HEK293 (cell line): ENCODE results near the gene GLI1.

Source experiments
- BCL11A ChIP-seq: fragments of 450-650 bp; formaldehyde crosslinking; IDR thresholded peaks from 2 replicates; pipeline ENCODE4 v1.5.1; 2016; ENCODE audit warnings: low read depth, missing biosample characterization, missing genetic modification characterization
- BCL11B ChIP-seq: fragments of 450-650 bp; formaldehyde crosslinking; IDR thresholded peaks from 2 replicates; pipeline ENCODE4 v1.5.1; 2016; ENCODE audit warnings: low read depth, missing biosample characterization, missing genetic modification characterization
- CTCF ChIP-seq: fragments of 450-650 bp; formaldehyde crosslinking; IDR thresholded peaks from 2 replicates; pipeline ENCODE4 v1.5.1; 2016; ENCODE audit warnings: missing biosample characterization, missing genetic modification characterization
- GFI1B ChIP-seq: fragments of 450-650 bp; formaldehyde crosslinking; IDR thresholded peaks from 2 replicates; pipeline ENCODE4 v1.5.1; 2016; ENCODE audit warnings: missing biosample characterization, missing genetic modification characterization
- KLF10 ChIP-seq: fragments of 450-650 bp; IDR thresholded peaks from 2 replicates; pipeline ENCODE4 v1.5.1; 2018; ENCODE audit warnings: missing biosample characterization, mild to moderate bottlenecking, missing genetic modification characterization
- RBAK ChIP-seq: fragments of 450-650 bp; formaldehyde crosslinking; IDR thresholded peaks from 2 replicates; pipeline ENCODE4 v1.5.1; 2016; ENCODE audit warnings: missing biosample characterization, missing genetic modification characterization
- REST ChIP-seq: fragments of 450-650 bp; formaldehyde crosslinking; IDR thresholded peaks from 2 replicates; pipeline ENCODE4 v1.5.1; 2016; ENCODE audit warnings: missing biosample characterization, missing genetic modification characterization
- SP2 ChIP-seq: fragments of 450-650 bp; formaldehyde crosslinking; IDR thresholded peaks from 2 replicates; pipeline ENCODE4 v1.5.1; 2016; ENCODE audit warnings: missing biosample characterization, missing genetic modification characterization
- SP7 ChIP-seq: fragments of 450-650 bp; formaldehyde crosslinking; IDR thresholded peaks from 2 replicates; pipeline ENCODE4 v1.5.1; 2016; ENCODE audit warnings: missing biosample characterization, missing genetic modification characterization
- ZBTB11 ChIP-seq: fragments of 450-650 bp; formaldehyde crosslinking; conservative IDR thresholded peaks from 2 replicates; pipeline ENCODE4 v1.5.1; 2016; ENCODE audit warnings: low read depth, missing biosample characterization, missing genetic modification characterization
- ZBTB21 ChIP-seq: fragments of 450-650 bp; formaldehyde crosslinking; IDR thresholded peaks from 2 replicates; pipeline ENCODE4 v1.5.1; 2017; ENCODE audit warnings: missing biosample characterization, missing genetic modification characterization
- ZEB2 ChIP-seq: fragments of 450-650 bp; formaldehyde crosslinking; IDR thresholded peaks from 2 replicates; pipeline ENCODE4 v1.5.1; 2016; ENCODE audit warnings: missing biosample characterization, missing genetic modification characterization
- ZFP37 ChIP-seq: fragments of 450-650 bp; formaldehyde crosslinking; IDR thresholded peaks from 2 replicates; pipeline ENCODE4 v1.5.1; 2016; ENCODE audit warnings: missing biosample characterization, missing genetic modification characterization
- ZNF138 ChIP-seq: fragments of 450-650 bp; formaldehyde crosslinking; IDR thresholded peaks from 2 replicates; pipeline ENCODE4 v1.5.1; 2016; ENCODE audit warnings: missing biosample characterization, missing genetic modification characterization, borderline replicate concordance
- ZNF2 ChIP-seq: fragments of 450-650 bp; formaldehyde crosslinking; IDR thresholded peaks from 2 replicates; pipeline ENCODE4 v1.5.1; 2016; ENCODE audit warnings: missing biosample characterization, missing genetic modification characterization
- ZNF324 ChIP-seq: fragments of 450-650 bp; formaldehyde crosslinking; IDR thresholded peaks from 2 replicates; pipeline ENCODE4 v1.5.1; 2016; ENCODE audit warnings: missing biosample characterization, missing genetic modification characterization
- ZNF366 ChIP-seq: fragments of 450-650 bp; formaldehyde crosslinking; conservative IDR thresholded peaks from 2 replicates; pipeline ENCODE4 v1.5.1; 2016; ENCODE audit warnings: missing biosample characterization, missing genetic modification characterization
- ZNF529 ChIP-seq: fragments of 450-650 bp; formaldehyde crosslinking; IDR thresholded peaks from 2 replicates; pipeline ENCODE4 v1.5.1; 2017; ENCODE audit warnings: missing genetic modification characterization, missing biosample characterization; ENCODE audit not compliant: insufficient replicate concordance
- ZNF561 ChIP-seq: fragments of 450-650 bp; IDR thresholded peaks from 2 replicates; pipeline ENCODE4 v1.5.1; 2018; ENCODE audit warnings: missing biosample characterization, missing genetic modification characterization, borderline replicate concordance
- ZNF596 ChIP-seq: fragments of 450-650 bp; IDR thresholded peaks from 2 replicates; pipeline ENCODE4 v1.5.0; 2018; ENCODE audit warnings: missing biosample characterization, mild to moderate bottlenecking, missing genetic modification characterization, moderate library complexity
- ZNF600 ChIP-seq: fragments of 450-650 bp; formaldehyde crosslinking; IDR thresholded peaks from 2 replicates; pipeline ENCODE4 v1.5.1; 2016; ENCODE audit warnings: missing biosample characterization, missing genetic modification characterization
- ZNF658 ChIP-seq: fragments of 450-650 bp; formaldehyde crosslinking; IDR thresholded peaks from 2 replicates; pipeline ENCODE4; 2016; ENCODE audit warnings: missing biosample characterization, missing genetic modification characterization
- ZNF707 ChIP-seq: fragments of 450-650 bp; formaldehyde crosslinking; IDR thresholded peaks from 2 replicates; pipeline ENCODE4 v1.5.1; 2016; ENCODE audit warnings: missing biosample characterization, missing genetic modification characterization
- ZSCAN18 ChIP-seq: fragments of 450-650 bp; formaldehyde crosslinking; IDR thresholded peaks from 2 replicates; pipeline ENCODE4 v1.5.1; 2016; ENCODE audit warnings: missing biosample characterization, missing genetic modification characterization
- ZSCAN30 ChIP-seq: fragments of 450-650 bp; IDR thresholded peaks from 2 replicates; pipeline ENCODE4 v1.5.1; 2018; ENCODE audit warnings: missing biosample characterization, mild to moderate bottlenecking, missing genetic modification characterization, moderate library complexity
- TF ChIP-seq, protein P1 (sequence below): fragments of 450-650 bp; formaldehyde crosslinking; IDR thresholded peaks from 2 replicates; pipeline ENCODE4 v1.5.1; 2016; ENCODE audit warnings: missing biosample characterization, missing genetic modification characterization
- TF ChIP-seq, protein P2 (sequence below): fragments of 450-650 bp; formaldehyde crosslinking; IDR thresholded peaks from 2 replicates; pipeline ENCODE4 v1.5.1; 2016; ENCODE audit warnings: missing biosample characterization, missing genetic modification characterization

Gene GLI1

DNA sequence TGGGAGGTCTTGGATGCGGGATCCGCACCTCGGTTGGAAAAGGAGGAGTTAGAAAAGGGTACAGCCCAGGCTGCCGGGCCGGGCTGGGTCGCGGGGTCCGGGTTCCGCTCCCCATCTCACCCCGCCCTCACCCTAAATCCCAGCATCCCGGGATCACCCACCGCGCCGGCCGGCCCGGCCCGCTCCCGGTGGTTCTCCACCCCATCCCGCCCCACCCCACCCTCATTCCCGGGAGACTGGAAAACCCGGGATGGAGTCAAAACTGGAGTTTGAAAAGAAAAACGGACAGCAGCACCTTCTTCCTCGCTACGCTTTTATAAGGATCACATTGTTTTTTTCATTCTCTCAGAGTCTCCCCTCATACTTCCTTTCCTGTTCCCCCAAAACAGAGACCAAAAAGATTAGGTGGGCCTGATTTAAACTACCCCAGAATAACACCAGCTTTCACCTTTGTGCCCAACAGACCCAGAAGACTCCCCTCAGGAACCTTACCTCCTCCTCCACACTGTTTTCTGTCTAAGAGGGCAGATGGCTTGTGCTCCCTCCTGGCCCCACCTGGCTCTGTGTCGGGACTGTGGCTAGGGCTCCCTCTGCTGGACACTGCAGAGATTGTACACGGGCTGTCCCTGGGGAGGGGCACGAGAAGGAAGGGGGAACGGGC is 2.8 kb downstream of the GLI1 start (continued):
- TF ChIP-seq BCL11B (tag by site-specific recombination) = no peak
- TF ChIP-seq, protein P1, sequence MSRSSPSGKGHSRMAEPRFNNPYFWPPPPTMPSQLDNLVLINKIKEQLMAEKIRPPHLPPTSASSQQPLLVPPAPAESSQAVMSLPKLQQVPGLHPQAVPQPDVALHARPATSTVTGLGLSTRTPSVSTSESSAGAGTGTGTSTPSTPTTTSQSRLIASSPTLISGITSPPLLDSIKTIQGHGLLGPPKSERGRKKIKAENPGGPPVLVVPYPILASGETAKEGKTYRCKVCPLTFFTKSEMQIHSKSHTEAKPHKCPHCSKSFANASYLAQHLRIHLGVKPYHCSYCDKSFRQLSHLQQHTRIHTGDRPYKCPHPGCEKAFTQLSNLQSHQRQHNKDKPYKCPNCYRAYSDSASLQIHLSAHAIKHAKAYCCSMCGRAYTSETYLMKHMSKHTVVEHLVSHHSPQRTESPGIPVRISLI = no peak
- TF ChIP-seq ZNF561 (tag by site-specific recombination) = peak; percentile 72; the same call in 1 of the 2 replicates
- no peak for TF ChIP-seq ZNF529 (tag by site-specific recombination)
- TF ChIP-seq ZNF600 (tag by site-specific recombination) = peak; percentile 89
- TF ChIP-seq ZNF366 (tag by site-specific recombination) = peak; percentile 96
- peak; percentile 98 for TF ChIP-seq ZEB2 (tag by site-specific recombination)
- no peak for TF ChIP-seq RBAK (tag by site-specific recombination)
- peak; percentile 82 for TF ChIP-seq REST (tag by site-specific recombination)
- no peak for TF ChIP-seq ZBTB21 (tag by site-specific recombination)
- 0 out of 2 replicates have a peak, but pooled peaks have one; percentile 29 for TF ChIP-seq ZSCAN18
- peak; percentile 75 for TF ChIP-seq SP7 (tag by site-specific recombination)
- TF ChIP-seq ZNF138 = no peak
- TF ChIP-seq ZNF707 (tag by site-specific recombination) = no peak
- peak; percentile 54; the same call in 1 of the 2 replicates for TF ChIP-seq ZBTB11 (tag by site-specific recombination)
- TF ChIP-seq, protein P2, sequence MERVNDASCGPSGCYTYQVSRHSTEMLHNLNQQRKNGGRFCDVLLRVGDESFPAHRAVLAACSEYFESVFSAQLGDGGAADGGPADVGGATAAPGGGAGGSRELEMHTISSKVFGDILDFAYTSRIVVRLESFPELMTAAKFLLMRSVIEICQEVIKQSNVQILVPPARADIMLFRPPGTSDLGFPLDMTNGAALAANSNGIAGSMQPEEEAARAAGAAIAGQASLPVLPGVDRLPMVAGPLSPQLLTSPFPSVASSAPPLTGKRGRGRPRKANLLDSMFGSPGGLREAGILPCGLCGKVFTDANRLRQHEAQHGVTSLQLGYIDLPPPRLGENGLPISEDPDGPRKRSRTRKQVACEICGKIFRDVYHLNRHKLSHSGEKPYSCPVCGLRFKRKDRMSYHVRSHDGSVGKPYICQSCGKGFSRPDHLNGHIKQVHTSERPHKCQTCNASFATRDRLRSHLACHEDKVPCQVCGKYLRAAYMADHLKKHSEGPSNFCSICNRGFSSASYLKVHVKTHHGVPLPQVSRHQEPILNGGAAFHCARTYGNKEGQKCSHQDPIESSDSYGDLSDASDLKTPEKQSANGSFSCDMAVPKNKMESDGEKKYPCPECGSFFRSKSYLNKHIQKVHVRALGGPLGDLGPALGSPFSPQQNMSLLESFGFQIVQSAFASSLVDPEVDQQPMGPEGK (tag by site-specific recombination) = peak; percentile 90
- TF ChIP-seq ZNF658 (tag by site-specific recombination) = no peak
- TF ChIP-seq GFI1B (tag by site-specific recombination) = 0 out of 2 replicates have a peak, but pooled peaks have one; percentile 10
- peak; percentile 78 for TF ChIP-seq ZNF324
- TF ChIP-seq ZNF596 (tag by site-specific recombination) = no peak
- TF ChIP-seq ZFP37 (tag by site-specific recombination) = 0 out of 2 replicates have a peak, but pooled peaks have one; percentile 28
- peak; percentile 60; the same call in 1 of the 2 replicates for TF ChIP-seq BCL11A (tag by site-specific recombination)
- TF ChIP-seq CTCF = peak; percentile 94
- peak; percentile 64; the same call in 1 of the 2 replicates for TF ChIP-seq KLF10 (tag by site-specific recombination)
- TF ChIP-seq ZNF2 (tag by site-specific recombination) = peak; percentile 76
- TF ChIP-seq ZSCAN30 = peak; percentile 60; the same call in 1 of the 2 replicates
- TF ChIP-seq SP2 (tag by site-specific recombination) = peak; percentile 77
